H1 (cell line): ENCODE data around the gene CARD18.

Experiments
- CBX5 ChIP-seq: fragments of 300-800, 300-1000 bp; sonication (generic); IDR thresholded peaks from 2 replicates; pipeline ENCODE4 v1.7.1; 2016; ENCODE audit warnings: antibody characterized with exemption, low read length, low read depth
- CREB1 ChIP-seq: IDR thresholded peaks from 2 replicates; pipeline ENCODE4 v1.6.1; 2012; ENCODE audit warnings: inconsistent platforms
- EP300 ChIP-seq, 2 experiments: IDR thresholded peaks; 1 replicate in 1 of 2; 2 replicates in 1 of 2; pipeline ENCODE4 v1.6.1; 2011 to 2012; ENCODE audit warnings: low read depth in 2 of 2, low read length in 2 of 2, mild to moderate bottlenecking in 2 of 2, borderline replicate concordance in 1 of 2, inconsistent platforms in 1 of 2, moderate library complexity in 1 of 2
- EZH2 ChIP-seq: fragments of 200-600 bp; sonication (generic); IDR thresholded peaks from 2 replicates; pipeline ENCODE4 v1.7.1; 2012; ENCODE audit warnings: low read depth, mild to moderate bottlenecking, moderate library complexity, low read length, inconsistent platforms; ENCODE audit not compliant: severe bottlenecking
- FOSL1 ChIP-seq: IDR thresholded peaks from 2 replicates; pipeline ENCODE4 v1.6.1; 2011; ENCODE audit warnings: mild to moderate bottlenecking, low read depth, low read length, moderate library complexity; ENCODE audit not compliant: insufficient read depth
- HDAC2 ChIP-seq, 2 experiments: fragments of 300-600 bp in 1 of 2; sonication (generic) in 1 of 2; IDR thresholded peaks; 2 replicates each; pipeline ENCODE4 v1.6.1; 2011 to 2012; ENCODE audit warnings: low read depth in 2 of 2, low read length in 2 of 2, mild to moderate bottlenecking in 2 of 2, moderate library complexity in 2 of 2, borderline replicate concordance in 1 of 2, inconsistent platforms in 1 of 2
- MAFK ChIP-seq: IDR thresholded peaks from 2 replicates; pipeline ENCODE4 v1.6.1; 2012; ENCODE audit warnings: low read depth, mild to moderate bottlenecking, improper control_type of control experiment, low read length
- POLR2A ChIP-seq, 2 experiments: IDR thresholded peaks; 1 replicate in 1 of 2; 2 replicates in 1 of 2; pipeline ENCODE4 v1.6.1; 2011; ENCODE audit warnings: low read depth in 2 of 2, low read length in 2 of 2, mild to moderate bottlenecking in 2 of 2; ENCODE audit errors: control extremely low read depth in 1 of 2
- RFX5 ChIP-seq: IDR thresholded peaks from 2 replicates; pipeline ENCODE4 v1.6.1; 2011; ENCODE audit warnings: low read depth, low read length, improper control_type of control experiment, borderline replicate concordance
- SP1 ChIP-seq: IDR thresholded peaks from 2 replicates; pipeline ENCODE4 v1.6.1; 2011; ENCODE audit warnings: low read depth, low read length
- TAF1 ChIP-seq: IDR thresholded peaks from 2 replicates; pipeline ENCODE4 v1.6.1; 2011; ENCODE audit warnings: mild to moderate bottlenecking, low read depth, low read length
- TEAD4 ChIP-seq: IDR thresholded peaks from 2 replicates; pipeline ENCODE4 v1.6.1; 2012; ENCODE audit warnings: low read depth, low read length, inconsistent platforms, mixed read lengths
- TF ChIP-seq, protein P1 (sequence below), 3 experiments: IDR thresholded peaks; 1 replicate in 2 of 3; 2 replicates in 1 of 3; pipeline versions ENCODE4 v1.5.1 to v1.6.1; 2011; ENCODE audit warnings: low read length in 3 of 3, mild to moderate bottlenecking in 3 of 3, inconsistent platforms in 2 of 3, low read depth in 1 of 3, moderate library complexity in 1 of 3; ENCODE audit not compliant: insufficient read depth in 1 of 3; ENCODE audit errors: control extremely low read depth in 1 of 3

DNA sequence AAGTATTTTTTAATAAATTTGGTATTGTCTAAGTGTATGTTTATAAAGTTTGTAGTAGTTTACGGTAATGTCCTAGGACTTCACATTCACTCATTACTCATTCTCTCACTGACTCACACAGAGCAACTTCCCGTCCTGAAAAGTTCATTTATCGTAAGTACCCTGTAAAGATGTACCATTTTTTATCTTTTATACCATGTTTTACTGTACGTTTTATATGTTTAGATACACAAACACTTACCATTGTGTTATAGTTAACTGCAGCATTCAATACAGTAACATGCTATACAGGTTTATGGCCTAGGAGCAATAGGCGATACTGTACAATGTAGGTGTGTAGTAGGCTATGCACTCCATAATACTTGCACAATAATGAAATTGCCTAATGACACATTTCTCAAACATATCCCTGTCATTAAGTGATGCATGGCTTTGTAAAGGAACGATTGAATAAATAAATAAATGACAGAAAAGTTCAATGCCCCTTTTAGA, 12.5 kb upstream of the CARD18 start:
- TF ChIP-seq, protein P1, sequence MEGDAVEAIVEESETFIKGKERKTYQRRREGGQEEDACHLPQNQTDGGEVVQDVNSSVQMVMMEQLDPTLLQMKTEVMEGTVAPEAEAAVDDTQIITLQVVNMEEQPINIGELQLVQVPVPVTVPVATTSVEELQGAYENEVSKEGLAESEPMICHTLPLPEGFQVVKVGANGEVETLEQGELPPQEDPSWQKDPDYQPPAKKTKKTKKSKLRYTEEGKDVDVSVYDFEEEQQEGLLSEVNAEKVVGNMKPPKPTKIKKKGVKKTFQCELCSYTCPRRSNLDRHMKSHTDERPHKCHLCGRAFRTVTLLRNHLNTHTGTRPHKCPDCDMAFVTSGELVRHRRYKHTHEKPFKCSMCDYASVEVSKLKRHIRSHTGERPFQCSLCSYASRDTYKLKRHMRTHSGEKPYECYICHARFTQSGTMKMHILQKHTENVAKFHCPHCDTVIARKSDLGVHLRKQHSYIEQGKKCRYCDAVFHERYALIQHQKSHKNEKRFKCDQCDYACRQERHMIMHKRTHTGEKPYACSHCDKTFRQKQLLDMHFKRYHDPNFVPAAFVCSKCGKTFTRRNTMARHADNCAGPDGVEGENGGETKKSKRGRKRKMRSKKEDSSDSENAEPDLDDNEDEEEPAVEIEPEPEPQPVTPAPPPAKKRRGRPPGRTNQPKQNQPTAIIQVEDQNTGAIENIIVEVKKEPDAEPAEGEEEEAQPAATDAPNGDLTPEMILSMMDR (IDR thresholded peaks at IDR 0.05; ENCODE audit: control extremely low read depth in 1 of 3, insufficient read depth in 1 of 3, low read depth in 1 of 3, low read length in 3 of 3): no peak
- TF ChIP-seq FOSL1 (no peak), EP300 (IDR thresholded peaks at IDR 0.05; ENCODE audit: borderline replicate concordance in 1 of 2, low read depth in 2 of 2, low read length in 2 of 2) (no peak), MAFK (no peak), RFX5 (no peak), TAF1 (no peak), CBX5 (no peak), SP1 (no peak), POLR2A (IDR thresholded peaks at IDR 0.05; ENCODE audit: control extremely low read depth in 1 of 2, low read depth in 2 of 2, low read length in 2 of 2) (no peak), EZH2 (no peak), HDAC2 (IDR thresholded peaks at IDR 0.05; ENCODE audit: borderline replicate concordance in 1 of 2, low read depth in 2 of 2, low read length in 2 of 2) (no peak), CREB1 (no peak), TEAD4 (no peak)
